H1 (cell line): Measurements from ENCODE around the gene C6orf120. TPM values are rescaled to one million over a fixed set of nuclear protein-coding genes. Genes with fewer than 3 reads are reported as not detected.

Source experiments
- CTCF ChIA-PET: fragments of 300-600 bp; sonication (Branson Sonifier 250); formaldehyde crosslinking; loops from one replicate; lab custom pipeline; 2021; ENCODE audit not compliant: partially characterized antibody; lab: Charles Lee
- POLR2A ChIA-PET: fragments of 300-600 bp; sonication (Branson Sonifier 250); formaldehyde crosslinking; loops from one replicate; lab custom pipeline; 2021; ENCODE audit warnings: inconsistent platforms; ENCODE audit not compliant: partially characterized antibody; lab: Charles Lee
- DNase-seq, 2 experiments: peaks; one replicate each; pipeline versions ENCODE4 v3.0.0 to v3.0.0-alpha.2; 2010 to 2022; ENCODE audit warnings: low spot score in 2 of 2, low read depth in 1 of 2, mixed read lengths in 1 of 2
- FAIRE-seq: peaks from 2 replicates; lab custom pipeline; 2011; peaks lifted over from hg19 to GRCh38; lab: Jason Lieb, UNC
- H2AFZ ChIP-seq: 2 replicates; pipeline ENCODE4 v1.8.1; 2012; ENCODE audit warnings: low read length, inconsistent platforms
- H2AK5ac ChIP-seq: 2 replicates; pipeline ENCODE4 v1.6.1; 2013; ENCODE audit warnings: low read depth, low read length
- H2BK120ac ChIP-seq: replicated peaks from 2 replicates; pipeline ENCODE3; 2013; ENCODE audit warnings: low read depth, low read length, inconsistent platforms
- H2BK12ac ChIP-seq: 2 replicates; pipeline ENCODE4 v1.6.1; 2013; ENCODE audit warnings: low read depth, low read length
- H2BK15ac ChIP-seq: 2 replicates; pipeline ENCODE4 v1.6.1; 2013; ENCODE audit warnings: low read length
- H2BK20ac ChIP-seq: 2 replicates; pipeline ENCODE4 v1.6.1; 2013; ENCODE audit warnings: low read length
- H2BK5ac ChIP-seq: 2 replicates; pipeline ENCODE4 v1.6.1; 2013; ENCODE audit warnings: low read depth, low read length
- H3K14ac ChIP-seq: 2 replicates; pipeline ENCODE4 v1.6.1; 2013; ENCODE audit warnings: inconsistent platforms; ENCODE audit not compliant: insufficient read length
- H3K18ac ChIP-seq: 2 replicates; pipeline ENCODE4 v1.6.1; 2013; ENCODE audit warnings: low read length; ENCODE audit errors: extremely low read depth
- H3K23ac ChIP-seq: 2 replicates; pipeline ENCODE4 v1.6.1; 2013; ENCODE audit warnings: inconsistent platforms; ENCODE audit not compliant: insufficient read length
- H3K23me2 ChIP-seq: 2 replicates; pipeline ENCODE4 v1.6.1; 2013; ENCODE audit warnings: low read depth, low read length
- H3K27ac ChIP-seq: 2 replicates; pipeline ENCODE4 v1.6.1; 2011; ENCODE audit warnings: low read depth, low read length, inconsistent platforms
- H3K27me3 ChIP-seq, 4 experiments: replicated peaks in 1 of 4; 1 replicate in 1 of 4; 2 replicates in 3 of 4; pipeline versions ENCODE4 v1.6.1 to v1.8.1; 2011 to 2013; ENCODE audit warnings: low read length in 3 of 4, mild to moderate bottlenecking in 3 of 4, inconsistent platforms in 2 of 4, mixed read lengths in 2 of 4, moderate library complexity in 1 of 4; ENCODE audit not compliant: control insufficient read depth in 3 of 4, insufficient read depth in 3 of 4; ENCODE audit errors: extremely low read depth in 1 of 4
- H3K36me3 ChIP-seq, 4 experiments: 2 replicates each; pipeline versions ENCODE4 v1.6.1 to v1.8.1; 2011 to 2013; ENCODE audit warnings: mild to moderate bottlenecking in 4 of 4, low read length in 3 of 4, moderate library complexity in 2 of 4, control low read depth in 1 of 4, inconsistent platforms in 1 of 4; ENCODE audit not compliant: insufficient read depth in 4 of 4, control insufficient read depth in 2 of 4
- H3K4ac ChIP-seq: replicated peaks from 2 replicates; pipeline ENCODE3; 2013; ENCODE audit warnings: low read length, low read depth, mixed read lengths, inconsistent platforms; ENCODE audit not compliant: insufficient read length
- H3K4me1 ChIP-seq, 4 experiments: replicated peaks in 1 of 4; 1 replicate in 1 of 4; 2 replicates in 3 of 4; pipeline versions ENCODE4 v1.6.1 to v1.8.1; 2011 to 2013; ENCODE audit warnings: low read length in 3 of 4, inconsistent platforms in 2 of 4, mixed read lengths in 1 of 4; ENCODE audit not compliant: insufficient read depth in 4 of 4, control insufficient read depth in 3 of 4
- H3K4me2 ChIP-seq, 2 experiments: 2 replicates each; pipeline versions ENCODE4 v1.6.1 to v1.8.1; 2011 to 2013; ENCODE audit warnings: low read depth in 2 of 2, low read length in 2 of 2, control low read depth in 1 of 2, inconsistent platforms in 1 of 2, mild to moderate bottlenecking in 1 of 2; ENCODE audit not compliant: insufficient read depth in 1 of 2
- H3K4me3 ChIP-seq, 4 experiments: fragments of 200-600, 300-600 bp in 1 of 4; sonication (generic), shearing (Covaris generic), sonication (Bioruptor Twin) in 1 of 4; 2 replicates each; pipeline versions ENCODE4 v1.5.1 to v1.8.1; 2011 to 2016; ENCODE audit warnings: low read length in 4 of 4, low read depth in 3 of 4, control low read depth in 2 of 4, inconsistent platforms in 2 of 4, mild to moderate bottlenecking in 2 of 4, mixed read lengths in 1 of 4, moderate library complexity in 1 of 4; ENCODE audit not compliant: insufficient read depth in 2 of 4; ENCODE audit errors: extremely low read depth in 1 of 4
- H3K56ac ChIP-seq: replicated peaks from 2 replicates; pipeline ENCODE3; 2013; ENCODE audit warnings: low read depth, mild to moderate bottlenecking, mixed read lengths, low read length, inconsistent platforms; ENCODE audit not compliant: insufficient read length
- H3K79me1 ChIP-seq: 2 replicates; pipeline ENCODE4 v1.6.1; 2013; ENCODE audit warnings: low read depth, low read length, control low read depth
- H3K79me2 ChIP-seq, 2 experiments: 2 replicates each; pipeline versions ENCODE4 v1.6.1 to v1.8.1; 2012 to 2013; ENCODE audit warnings: low read length in 2 of 2, mild to moderate bottlenecking in 2 of 2, inconsistent platforms in 1 of 2; ENCODE audit not compliant: insufficient read depth in 2 of 2, control insufficient read depth in 1 of 2
- H3K9ac ChIP-seq, 4 experiments: replicated peaks in 1 of 4; 1 replicate in 1 of 4; 2 replicates in 3 of 4; pipeline versions ENCODE4 v1.6.1 to v1.8.1; 2011 to 2013; ENCODE audit warnings: low read depth in 3 of 4, low read length in 3 of 4, control low read depth in 2 of 4, mild to moderate bottlenecking in 2 of 4, moderate library complexity in 2 of 4, inconsistent platforms in 1 of 4; ENCODE audit errors: extremely low read depth in 1 of 4
- H3K9me3 ChIP-seq, 2 experiments: 2 replicates each; pipeline versions ENCODE4 v1.6.1 to v1.8.1; 2012 to 2013; ENCODE audit warnings: mild to moderate bottlenecking in 2 of 2, moderate library complexity in 2 of 2, control low read depth in 1 of 2, inconsistent platforms in 1 of 2, low read depth in 1 of 2, low read length in 1 of 2, mixed read lengths in 1 of 2; ENCODE audit not compliant: insufficient read depth in 2 of 2
- H4K20me1 ChIP-seq, 2 experiments: replicated peaks in 1 of 2; 2 replicates each; pipeline versions ENCODE3 to v1.8.1; 2011 to 2013; ENCODE audit warnings: inconsistent platforms in 2 of 2, low read length in 2 of 2, mild to moderate bottlenecking in 1 of 2; ENCODE audit not compliant: insufficient read depth in 2 of 2, control insufficient read depth in 1 of 2
- H4K5ac ChIP-seq: 2 replicates; pipeline ENCODE4 v1.6.1; 2013; ENCODE audit warnings: low read length, low read depth, mixed read lengths, inconsistent platforms; ENCODE audit not compliant: insufficient read length
- H4K8ac ChIP-seq: 2 replicates; pipeline ENCODE4 v1.8.0; 2013; ENCODE audit warnings: mild to moderate bottlenecking, moderate library complexity, low read length, inconsistent platforms; ENCODE audit not compliant: insufficient read depth; ENCODE audit errors: extremely low read depth
- H4K91ac ChIP-seq: replicated peaks from 2 replicates; pipeline ENCODE3; 2013; ENCODE audit warnings: low read length, mixed read lengths, inconsistent platforms; ENCODE audit not compliant: insufficient read length
- CBX5 ChIP-seq: fragments of 300-800, 300-1000 bp; sonication (generic); IDR thresholded peaks from 2 replicates; pipeline ENCODE4 v1.7.1; 2016; ENCODE audit warnings: antibody characterized with exemption, low read length, low read depth
- CBX8 ChIP-seq: fragments of 300-800, 300-1000 bp; sonication (generic); IDR thresholded peaks from 2 replicates; pipeline ENCODE4 v1.7.1; 2016; ENCODE audit warnings: low read depth, low read length, borderline replicate concordance
- CREB1 ChIP-seq: IDR thresholded peaks from 2 replicates; pipeline ENCODE4 v1.6.1; 2012; ENCODE audit warnings: inconsistent platforms
- CTCF ChIP-seq, 3 experiments: IDR thresholded peaks; 1 replicate in 2 of 3; 2 replicates in 1 of 3; pipeline versions ENCODE4 v1.5.1 to v1.6.1; 2011; ENCODE audit warnings: low read length in 3 of 3, mild to moderate bottlenecking in 3 of 3, inconsistent platforms in 2 of 3, low read depth in 1 of 3, moderate library complexity in 1 of 3; ENCODE audit not compliant: insufficient read depth in 1 of 3; ENCODE audit errors: control extremely low read depth in 1 of 3
- KDM1A ChIP-seq: fragments of 200-600, 300-600 bp; sonication (generic); IDR thresholded peaks from 2 replicates; pipeline ENCODE4 v1.7.1; 2016; ENCODE audit warnings: mild to moderate bottlenecking, low read length, borderline replicate concordance
- KDM4A ChIP-seq: IDR thresholded peaks from one replicate; pipeline ENCODE4 v1.7.1; 2012; ENCODE audit warnings: low read depth, mild to moderate bottlenecking, moderate library complexity, low read length, inconsistent platforms; ENCODE audit not compliant: severe bottlenecking
- NRF1 ChIP-seq: IDR thresholded peaks from 2 replicates; pipeline ENCODE4 v1.6.1; 2011; ENCODE audit warnings: mild to moderate bottlenecking, low read depth, low read length, improper control_type of control experiment
- SIN3A ChIP-seq, 2 experiments: IDR thresholded peaks in 1 of 2; conservative IDR thresholded peaks in 1 of 2; 2 replicates each; pipeline ENCODE4 v1.6.1; 2011 to 2012; ENCODE audit warnings: low read length in 2 of 2, improper control_type of control experiment in 1 of 2, low read depth in 1 of 2, mild to moderate bottlenecking in 1 of 2
- SRF ChIP-seq: IDR thresholded peaks from 2 replicates; pipeline ENCODE4 v1.6.1; 2011; ENCODE audit warnings: mild to moderate bottlenecking, low read depth, low read length, moderate library complexity
- TCF12 ChIP-seq: IDR thresholded peaks from 2 replicates; pipeline ENCODE4 v1.6.1; 2011; ENCODE audit warnings: low read depth, mild to moderate bottlenecking, low read length
- WGBS, 2 experiments: shearing (Covaris generic) in 1 of 2; methylation state at CpG; one replicate each; pipeline versions ENCODE4 v1.1.6 to v1.1.7; 2013 to 2015; ENCODE audit warnings: low lambda C conversion rate in 2 of 2, mixed read lengths in 2 of 2, inconsistent platforms in 1 of 2, low coverage in 1 of 2, missing lambda C conversion rate in 1 of 2; ENCODE audit not compliant: insufficient replicate concordance in 2 of 2, insufficient coverage in 1 of 2, insufficient read length in 1 of 2; ENCODE audit errors: extremely low coverage in 1 of 2, missing lambda C conversion rate in 1 of 2; 5-methylcytosine and 5-hydroxymethylcytosine counted together
- polyA plus RNA-seq, 7 experiments: library from polyadenylated mRNA; depleted of rRNA in 3 of 7; stranded (reverse) in 5 of 7; unstranded in 2 of 7; fragments of >200 nt in 5 of 7; fragments of 200-250 nt in 2 of 7; gene quantifications; 1 replicate in 5 of 7; 2 replicates in 1 of 7; 4 replicates in 1 of 7; pipeline versions ENCODE4 v1.2.1 to v1.2.3, GENCODE V29; 2011 to 2013; ENCODE audit warnings: missing spikeins in 2 of 7, mixed read lengths in 2 of 7
- total RNA-seq: library from RNA; stranded (reverse); fragmentation: NEBNext Ultra II Directional; extraction: Animal tissue kit (Norgen Biotek cat#: 25700); gene quantifications from 2 replicates; pipeline ENCODE4 v1.2.1, GENCODE V29; 2021
- TF ChIP-seq, protein P1 (sequence below): IDR thresholded peaks from 2 replicates; pipeline ENCODE4 v1.6.1; 2012; ENCODE audit warnings: inconsistent platforms

The C6orf120 gene
- total and polyA plus RNA-seq, 2 of the 8 experiments (the other 6 are each of a cell fraction or from before 2014, with no cell fraction given), result 16.2 to 30.6 TPM

- Histone ChIP-seq H3K23me2 (no peaks in the 10 kb centered on the region), H3K27ac (no peak overlapping the region; the same call in 1 of the 2 replicates), H4K91ac (no peak overlapping the region), H2BK15ac (no peak overlapping the region), H3K36me3 (peaks cover 14 to 74% (median 50%) of the 10 kb centered on the region in 4 experiments), H4K20me1 (peaks cover 0 to 10% of the 10 kb centered on the region in 2 experiments), H3K9ac (no peak overlapping the region), H3K27me3 (no peaks in the 10 kb centered on the region), H2BK20ac (no peak overlapping the region), H3K4me2 (no peak overlapping the region), H3K79me2 (no peaks in the 10 kb centered on the region), H3K56ac (no peak overlapping the region), H2AK5ac (no peak overlapping the region), H3K4ac (no peak overlapping the region), H2BK120ac (no peak overlapping the region), H3K14ac (no peak overlapping the region), H2BK12ac (no peak overlapping the region), H3K23ac (no peak overlapping the region), H4K8ac (no peak overlapping the region; the same call in 1 of the 2 replicates), H3K9me3 (peaks cover 0 to 9% of the 10 kb centered on the region in 2 experiments; a peak in 1 of 4 replicates), H3K79me1 (no peaks in the 10 kb centered on the region), H3K4me1 (no peaks in the 10 kb centered on the region), H3K18ac (no peak overlapping the region), H4K5ac (no peak overlapping the region), H3K4me3 (no peak overlapping the region), H2BK5ac (no peak overlapping the region), H2AFZ (no peak overlapping the region)
- CTCF ChIA-PET, result interaction anchor here (0.7 to 1.2 kb wide), 2 partner anchors 16 to 705 kb away, joined by 3 to 4 read pairs; no protein-coding TSS in a partner anchor
- no peak for FAIRE-seq
- DNase-seq, result no peak
- 81% methylated on average over 7 of the region's 7 CpGs; no CpG with 5 or more reads in 1 of the 2 experiments for WGBS, 2 experiments
- POLR2A ChIA-PET, result no interaction called here
- TF ChIP-seq SIN3A (conservative IDR thresholded peaks at IDR 0.05 in 1 of 2, IDR thresholded peaks at IDR 0.05 in 1 of 2; ENCODE audit: low read depth in 1 of 2, low read length in 2 of 2) (no peak), KDM4A (no peak), CBX5 (no peak), KDM1A (no peak), CREB1 (no peak), CTCF (IDR thresholded peaks at IDR 0.05; ENCODE audit: control extremely low read depth in 1 of 3, insufficient read depth in 1 of 3, low read depth in 1 of 3, low read length in 3 of 3) (no peak), SRF (no peak), NRF1 (no peak), TCF12 (no peak), CBX8 (no peak)
- TF ChIP-seq, protein P1, sequence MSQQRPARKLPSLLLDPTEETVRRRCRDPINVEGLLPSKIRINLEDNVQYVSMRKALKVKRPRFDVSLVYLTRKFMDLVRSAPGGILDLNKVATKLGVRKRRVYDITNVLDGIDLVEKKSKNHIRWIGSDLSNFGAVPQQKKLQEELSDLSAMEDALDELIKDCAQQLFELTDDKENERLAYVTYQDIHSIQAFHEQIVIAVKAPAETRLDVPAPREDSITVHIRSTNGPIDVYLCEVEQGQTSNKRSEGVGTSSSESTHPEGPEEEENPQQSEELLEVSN, result no peak
Measured at GRCh38 chr6:169661391-169661756, 40.6 kb upstream of the C6orf120 start.
